HepG2 (cell line): ENCODE measurements around the gene TOB1. TPM values are rescaled to one million over a fixed set of nuclear protein-coding genes. Genes with fewer than 3 reads are reported as not detected.

ENCODE experiments used
- ATAC-seq: fragments of 200-7000 bp; cut with Tn5 transposase; 3 replicates; pipeline ENCODE4 v1.9.1; 2020; ENCODE audit warnings: mild to moderate bottlenecking, moderate library complexity
- BruUV-seq: library from RNA; stranded (reverse); fragments of 400-500 nt; replicated peaks from 2 replicates; lab custom pipeline; 2021; lab: Mats Ljungman, UMichigan
- CTCF ChIA-PET: fragments of 300-600 bp; formaldehyde crosslinking; extraction: SDS; loops from one replicate; lab custom pipeline; 2021; ENCODE audit warnings: low total read pairs, inconsistent platforms, low intra/inter-chr PET ratio; lab: Yijun Ruan, JAX
- POLR2A ChIA-PET: fragments of 350-600 bp; sonication (Branson Sonifier 250); formaldehyde crosslinking; loops from one replicate; lab custom pipeline; 2020; ENCODE audit warnings: antibody characterized with exemption, inconsistent platforms; lab: Yijun Ruan, JAX
- DNase-seq: peaks from one replicate; pipeline ENCODE4 v3.0.0-alpha.2; 2015; ENCODE audit warnings: low spot score
- FAIRE-seq: peaks from 3 replicates; lab custom pipeline; 2011; peaks lifted over from hg19 to GRCh38; lab: Jason Lieb, UNC
- H2AFZ ChIP-seq: one replicate; pipeline ENCODE4 v1.6.1; 2011; ENCODE audit warnings: low read length, inconsistent platforms
- H3K27ac ChIP-seq: fragments of 300-600 bp; 3 replicates; pipeline ENCODE4 v1.8.0; 2011; ENCODE audit warnings: mixed run types, mild to moderate bottlenecking, mixed read lengths, low read length, inconsistent platforms; ENCODE audit not compliant: insufficient read depth; ENCODE audit errors: extremely low read length
- H3K27me3 ChIP-seq, 2 experiments: fragments of 200-600 bp in 1 of 2; 2 replicates in 1 of 2; 3 replicates in 1 of 2; pipeline versions ENCODE4 v1.6.0 to v1.8.0; 2011; ENCODE audit warnings: low read length in 2 of 2, mild to moderate bottlenecking in 2 of 2, moderate library complexity in 2 of 2, inconsistent platforms in 1 of 2; ENCODE audit not compliant: insufficient read depth in 2 of 2, control insufficient read depth in 1 of 2
- H3K36me3 ChIP-seq, 2 experiments: fragments of 200-600 bp in 1 of 2; replicated peaks in 1 of 2; 2 replicates in 1 of 2; 3 replicates in 1 of 2; pipeline versions ENCODE4 v1.5.1 to v1.8.0; 2011; ENCODE audit warnings: low read length in 2 of 2, inconsistent platforms in 1 of 2; ENCODE audit not compliant: insufficient read depth in 2 of 2, control insufficient read depth in 1 of 2
- H3K4me1 ChIP-seq: 2 replicates; pipeline ENCODE4 v1.5.1; 2012; ENCODE audit warnings: low read length, inconsistent platforms; ENCODE audit not compliant: insufficient read depth
- H3K4me2 ChIP-seq: 2 replicates; pipeline ENCODE4 v1.6.0; 2011; ENCODE audit warnings: low read depth, low read length, inconsistent platforms
- H3K4me3 ChIP-seq, 3 experiments: fragments of 200-600 bp in 1 of 3; sonication (generic), shearing (Covaris generic) in 1 of 3; replicated peaks in 1 of 3; 2 replicates each; pipeline ENCODE4 v1.5.1; 2011 to 2016; ENCODE audit warnings: low read length in 3 of 3, inconsistent platforms in 2 of 3, low read depth in 2 of 3, mild to moderate bottlenecking in 2 of 3, control low read depth in 1 of 3, mixed read lengths in 1 of 3; ENCODE audit not compliant: insufficient read depth in 1 of 3
- H3K79me2 ChIP-seq: one replicate; pipeline ENCODE4 v1.6.1; 2011; ENCODE audit warnings: low read length, inconsistent platforms; ENCODE audit not compliant: insufficient read depth
- H3K9ac ChIP-seq: 2 replicates; pipeline ENCODE4 v1.6.0; 2011; ENCODE audit warnings: mild to moderate bottlenecking, low read depth, low read length, inconsistent platforms; ENCODE audit not compliant: insufficient read depth
- H3K9me3 ChIP-seq: 2 replicates; pipeline ENCODE4 v1.5.1; 2012; ENCODE audit warnings: mild to moderate bottlenecking, low read length
- H4K20me1 ChIP-seq: 2 replicates; pipeline ENCODE4 v1.6.0; 2011; ENCODE audit warnings: inconsistent platforms, mild to moderate bottlenecking, low read length, moderate library complexity; ENCODE audit not compliant: insufficient read depth
- ETV6 ChIP-seq: sonication (generic); formaldehyde crosslinking; conservative IDR thresholded peaks from 2 replicates; pipeline ENCODE4 v1.4.0; 2020; ENCODE audit warnings: missing genetic modification reagents
- KMT2B ChIP-seq: IDR thresholded peaks from 2 replicates; pipeline ENCODE4 v1.6.1; 2016; ENCODE audit warnings: missing genetic modification reagents, missing compliant biosample characterization
- MAFF ChIP-seq: IDR thresholded peaks from 2 replicates; pipeline ENCODE4 v1.6.1; 2011; ENCODE audit warnings: low read depth, low read length, improper control_type of control experiment
- MAFK ChIP-seq, 2 experiments: IDR thresholded peaks in 1 of 2; conservative IDR thresholded peaks in 1 of 2; 2 replicates each; pipeline ENCODE4 v1.6.1; 2011; ENCODE audit warnings: improper control_type of control experiment in 2 of 2, low read length in 2 of 2
- ZNF7 ChIP-seq: IDR thresholded peaks from 2 replicates; pipeline ENCODE4 v1.6.1; 2016; ENCODE audit warnings: missing biosample characterization, missing genetic modification reagents
- WGBS: methylation state at CpG from one replicate; pipeline ENCODE4 v1.1.6; 2017; ENCODE audit warnings: low lambda C conversion rate; 5-methylcytosine and 5-hydroxymethylcytosine counted together
- in situ Hi-C: cut with HindIII; loops from 2 replicates; pipeline ENCODE4 v1.10.0; 2017; ENCODE audit warnings: low pct_unique_long_range_greater_than_20kb; ENCODE audit not compliant: extremely low pct_ligation_motif_present
- intact Hi-C: fragments of 100-400 bp; cut with micrococcal nuclease; formaldehyde crosslinking; loops from one replicate; pipeline ENCODE4 v1.10.0; 2022; ENCODE audit not compliant: unreplicated experiment
- polyA plus RNA-seq, 8 experiments: library from polyadenylated mRNA; depleted of rRNA in 3 of 8; stranded (reverse) in 7 of 8; unstranded in 1 of 8; fragments of >200 nt; fragmentation: Illumina TruSeq in 4 of 8; extraction: Trizol in 4 of 8; gene quantifications; 2 replicates each; pipeline versions ENCODE4 v1.2.1 to v1.2.3, GENCODE V29; 2011 to 2016; ENCODE audit warnings: low read depth in 4 of 8, missing spikeins in 1 of 8, mixed read lengths in 1 of 8; ENCODE audit not compliant: insufficient read depth in 1 of 8
- total RNA-seq, 5 experiments: library from RNA; depleted of rRNA; stranded (reverse); fragments of >200 nt; fragmentation: Illumina TruSeq; extraction: Trizol; gene quantifications; 2 replicates each; pipeline ENCODE4 v1.2.3, GENCODE V29; 2016; ENCODE audit warnings: low read depth in 1 of 5
- TF ChIP-seq, protein P1 (sequence below): IDR thresholded peaks from 2 replicates; pipeline ENCODE4 v1.6.1; 2012; ENCODE audit warnings: low read depth, low read length, improper control_type of control experiment

TOB1 gene
- total and polyA plus RNA-seq, 2 of the 13 experiments (the other 11 are each of a cell fraction or from before 2014, with no cell fraction given): 21.9 to 57.7 TPM

GRCh38 chr17:50902372-50903353 lies 36.5 kb upstream of the TOB1 start:
- TF ChIP-seq MAFF: peak; percentile 85
- TF ChIP-seq ETV6 (CRISPR knock-in tag): no peak
- TF ChIP-seq KMT2B (CRISPR knock-in tag): no peak
- TF ChIP-seq, protein P1, sequence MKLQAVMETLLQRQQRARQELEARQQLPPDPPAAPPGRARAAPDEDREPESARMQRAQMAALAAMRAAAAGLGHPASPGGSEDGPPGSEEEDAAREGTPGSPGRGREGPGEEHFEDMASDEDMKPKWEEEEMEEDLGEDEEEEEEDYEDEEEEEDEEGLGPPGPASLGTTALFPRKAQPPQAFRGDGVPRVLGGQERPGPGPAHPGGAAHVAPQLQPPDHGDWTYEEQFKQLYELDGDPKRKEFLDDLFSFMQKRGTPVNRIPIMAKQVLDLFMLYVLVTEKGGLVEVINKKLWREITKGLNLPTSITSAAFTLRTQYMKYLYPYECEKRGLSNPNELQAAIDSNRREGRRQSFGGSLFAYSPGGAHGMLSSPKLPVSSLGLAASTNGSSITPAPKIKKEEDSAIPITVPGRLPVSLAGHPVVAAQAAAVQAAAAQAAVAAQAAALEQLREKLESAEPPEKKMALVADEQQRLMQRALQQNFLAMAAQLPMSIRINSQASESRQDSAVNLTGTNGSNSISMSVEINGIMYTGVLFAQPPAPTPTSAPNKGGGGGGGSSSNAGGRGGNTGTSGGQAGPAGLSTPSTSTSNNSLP: no peak
- no peak for TF ChIP-seq ZNF7 (CRISPR knock-in tag)
- TF ChIP-seq MAFK (conservative IDR thresholded peaks at IDR 0.05 in 1 of 2, IDR thresholded peaks at IDR 0.05 in 1 of 2; ENCODE audit: low read length in 2 of 2): peak; percentile 79 to 88
- TF ChIP-seq, all 625 proteins: peak for 2
- intact Hi-C loops (no loop called here), in situ Hi-C loops (loop anchor here (5.0 kb wide), 1 partner anchor 40 kb away; no protein-coding TSS in a partner anchor)
- Histone ChIP-seq H3K9ac (no peak overlapping the region), H2AFZ (no peak overlapping the region), H3K27ac (no peak overlapping the region), H3K4me2 (no peak overlapping the region), H3K9me3 (no peaks in the 10 kb centered on the region), H3K36me3 (no peaks in the 10 kb centered on the region), H3K4me3 (no peak overlapping the region), H3K4me1 (peaks cover 93% of the 10 kb centered on the region), H4K20me1 (no peaks in the 10 kb centered on the region), H3K79me2 (no peaks in the 10 kb centered on the region), H3K27me3 (no peaks in the 10 kb centered on the region)
- FAIRE-seq: no peak
- BruUV-seq: no TSS peak
- DNase-seq: no peak
- ATAC-seq: no peak
- POLR2A ChIA-PET: interaction anchor here (0.6 to 8.8 kb wide), 8 partner anchors 9 to 221 kb away, joined by 3 to 125 read pairs (median 5); partner anchors contain the start of gene TOB1
- 90% methylated on average over 9 of the region's 9 CpGs for WGBS
- CTCF ChIA-PET: no interaction called here
